Hepatocyte (in vitro differentiated cells): ENCODE data around the gene HTATSF1. TPM values are rescaled to one million over a fixed set of nuclear protein-coding genes. Genes with fewer than 3 reads are reported as not detected.
A peak's percentile ranks its signal among the peaks of the same experiment; 100 is the strongest.

ENCODE experiments used
- DNase-seq: peaks from one replicate; pipeline ENCODE4 v3.0.0-alpha.2; 2016; ENCODE audit warnings: low spot score
- H2AFZ ChIP-seq: fragments of 200-600 bp; sonication (generic); 2 replicates; pipeline ENCODE4 v1.6.0; 2016; ENCODE audit warnings: antibody characterized with exemption, mild to moderate bottlenecking
- H3K27ac ChIP-seq: fragments of 200-600 bp; sonication (generic); 2 replicates; pipeline ENCODE4 v1.5.1; 2016; ENCODE audit warnings: mild to moderate bottlenecking
- H3K27me3 ChIP-seq: fragments of 200-600 bp; sonication (generic); 2 replicates; pipeline ENCODE4 v1.6.1; 2016
- H3K36me3 ChIP-seq: fragments of 200-600 bp; sonication (generic); replicated peaks from 2 replicates; pipeline ENCODE4 v1.5.1; 2016; ENCODE audit warnings: low read depth; ENCODE audit not compliant: insufficient read depth
- H3K4me1 ChIP-seq: fragments of 200-600 bp; sonication (generic); 2 replicates; pipeline ENCODE4 v1.5.1; 2016; ENCODE audit warnings: mild to moderate bottlenecking, moderate library complexity; ENCODE audit not compliant: insufficient read depth
- H3K4me2 ChIP-seq: fragments of 200-600 bp; sonication (generic); 2 replicates; pipeline ENCODE4 v1.6.0; 2016
- H3K4me3 ChIP-seq: fragments of 200-600 bp; sonication (generic); 2 replicates; pipeline ENCODE4 v1.5.1; 2016; ENCODE audit warnings: mild to moderate bottlenecking
- H3K79me2 ChIP-seq: fragments of 200-600 bp; sonication (generic); 2 replicates; pipeline ENCODE4 v1.6.0; 2017; ENCODE audit warnings: mild to moderate bottlenecking
- H3K9me2 ChIP-seq: fragments of 200-600 bp; sonication (generic); replicated peaks from 2 replicates; pipeline ENCODE4 v1.6.0; 2017; ENCODE audit warnings: mild to moderate bottlenecking; ENCODE audit not compliant: insufficient read depth
- H3K9me3 ChIP-seq: fragments of 200-600 bp; sonication (generic); 2 replicates; pipeline ENCODE4 v1.5.1; 2016; ENCODE audit warnings: low read depth, mild to moderate bottlenecking
- H4K20me1 ChIP-seq: fragments of 200-600 bp; sonication (generic); 2 replicates; pipeline ENCODE4 v1.6.0; 2016; ENCODE audit warnings: mild to moderate bottlenecking; ENCODE audit not compliant: insufficient read depth, poor library complexity, severe bottlenecking
- CTCF ChIP-seq: fragments of 200-600 bp; sonication (generic); IDR thresholded peaks from 2 replicates; pipeline ENCODE4 v1.5.1; 2016; ENCODE audit warnings: antibody characterized with exemption, mild to moderate bottlenecking; ENCODE audit not compliant: poor library complexity
- EZH2 ChIP-seq: fragments of 200-600 bp; sonication (generic); IDR thresholded peaks from 2 replicates; pipeline ENCODE4 v1.6.1; 2016; ENCODE audit warnings: antibody characterized with exemption, mild to moderate bottlenecking, borderline replicate concordance
- EZH2phosphoT487 ChIP-seq: fragments of 200-600 bp; sonication (generic); IDR thresholded peaks from one replicate; pipeline ENCODE4 v1.6.1; 2018; ENCODE audit warnings: antibody characterized with exemption, mild to moderate bottlenecking, low read depth, moderate library complexity; ENCODE audit not compliant: unreplicated experiment, severe bottlenecking
- WGBS: methylation state at CpG from one replicate; pipeline ENCODE4 v1.1.6; 2016; ENCODE audit warnings: low lambda C conversion rate; ENCODE audit errors: missing lambda C conversion rate; 5-methylcytosine and 5-hydroxymethylcytosine counted together
- polyA plus RNA-seq: library from polyadenylated mRNA; unstranded; fragments of >200 nt; fragmentation: Nextera tagmentation; extraction: Ambion mirVana; gene quantifications from 2 replicates; pipeline ENCODE4 v1.2.1, GENCODE V29; 2016
- total RNA-seq: library from RNA; depleted of rRNA; stranded (reverse); fragments of >200 nt; gene quantifications from 2 replicates; pipeline ENCODE4 v1.2.3, GENCODE V29; 2014

Gene HTATSF1
- 51.0 and 55.3 TPM in 2 replicates for total RNA-seq
- polyA plus RNA-seq, result 36.6 and 37.3 TPM in 2 replicates

- WGBS, result 25% methylated on average over 23 of the region's 35 CpGs
- H3K79me2 ChIP-seq, result peaks cover 20% of the 10 kb centered on the region
- H4K20me1 ChIP-seq, result no peaks in the 10 kb centered on the region
- H3K27me3 ChIP-seq, result no peaks in the 10 kb centered on the region
- H2AFZ ChIP-seq, result peak within 1 kb of the TSS; percentile 72
- H3K36me3 ChIP-seq, result no peaks in the 10 kb centered on the region
- no peak for DNase-seq
- peak within 1 kb of the TSS; percentile 76 for H3K4me2 ChIP-seq
- H3K27ac ChIP-seq, result peak within 1 kb of the TSS; percentile 100
- H3K9me3 ChIP-seq, result no peaks in the 10 kb centered on the region
- H3K4me3 ChIP-seq, result peak within 1 kb of the TSS; percentile 68
- H3K9me2 ChIP-seq, result no peaks in the 10 kb centered on the region
- no peaks in the 10 kb centered on the region for H3K4me1 ChIP-seq
- no peak for TF ChIP-seq EZH2phosphoT487
- no peak for TF ChIP-seq CTCF
- TF ChIP-seq EZH2, result no peak
Measured at GRCh38 chrX:136497556-136498052, at the start of gene HTATSF1. Gene HTATSF1 (plus strand): TSS chrX:136497592. CDS start chrX:136497685, 93 bp downstream.

- H2AFZ ChIP-seq, result no peak overlapping the region
- no peak overlapping the region for H3K4me3 ChIP-seq
- H4K20me1 ChIP-seq, result no peaks in the 10 kb centered on the region
- no peak overlapping the region for H3K4me2 ChIP-seq
- no peaks in the 10 kb centered on the region for H3K9me3 ChIP-seq
- no peak overlapping the region for H3K27ac ChIP-seq
- no peak for DNase-seq
- no peaks in the 10 kb centered on the region for H3K4me1 ChIP-seq
- H3K9me2 ChIP-seq, result no peaks in the 10 kb centered on the region
- H3K79me2 ChIP-seq, result no peaks in the 10 kb centered on the region
- H3K36me3 ChIP-seq, result no peaks in the 10 kb centered on the region
- TF ChIP-seq EZH2phosphoT487 (no peak), CTCF (no peak), EZH2 (no peak)
- H3K27me3 ChIP-seq, result no peaks in the 10 kb centered on the region
Measured at GRCh38 chrX:136447968-136448367, 49.4 kb upstream of the HTATSF1 start.

GRCh38 chrX:136450050-136450830, 47.2 kb upstream of the HTATSF1 start:
- peaks cover 8% of the 10 kb centered on the region for H3K4me1 ChIP-seq
- H3K36me3 ChIP-seq, result no peaks in the 10 kb centered on the region
- WGBS, result 71% methylated on average over 8 of the region's 8 CpGs

More at GRCh38 chrX:136450050-136450830, 47.2 kb upstream of the HTATSF1 start:
- Histone ChIP-seq H3K4me2 (no peak overlapping the region), H3K4me3 (no peak overlapping the region), H2AFZ (no peak overlapping the region), H4K20me1 (no peaks in the 10 kb centered on the region), H3K27ac (no peak overlapping the region), H3K27me3 (no peaks in the 10 kb centered on the region), H3K79me2 (no peaks in the 10 kb centered on the region), H3K9me3 (no peaks in the 10 kb centered on the region), H3K9me2 (no peaks in the 10 kb centered on the region)
- TF ChIP-seq EZH2 (no peak), EZH2phosphoT487 (no peak), CTCF (no peak)
- no peak for DNase-seq
